GM23338 (cell line): ENCODE measurements around the gene SUSD2. TPM values are rescaled to one million over a fixed set of nuclear protein-coding genes. Genes with fewer than 3 reads are reported as not detected.
A peak's percentile ranks its signal among the peaks of the same experiment; 100 is the strongest.

ENCODE experiments used
- ATAC-seq: fragments of 200-7000 bp; cut with Tn5 transposase; 3 replicates; pipeline ENCODE4 v1.9.1; 2020
- DNase-seq: peaks from one replicate; pipeline ENCODE4 v3.0.0-alpha.2; 2015; ENCODE audit warnings: low spot score
- H2AFZ ChIP-seq: fragments of 200-600 bp; sonication (generic); 2 replicates; pipeline ENCODE4 v1.8.0; 2016; ENCODE audit warnings: antibody characterized with exemption, mild to moderate bottlenecking, moderate library complexity
- H3F3A ChIP-seq: fragments of 200-600 bp; sonication (generic); replicated peaks from 2 replicates; pipeline ENCODE4 v1.8.0; 2017; ENCODE audit warnings: antibody characterized with exemption, mixed run types, low read depth
- H3K27ac ChIP-seq: fragments of 200-600 bp; sonication (generic); 2 replicates; pipeline ENCODE4 v1.6.1; 2016; ENCODE audit warnings: low read depth
- H3K27me3 ChIP-seq: fragments of 200-600 bp; sonication (generic); 2 replicates; pipeline ENCODE4 v1.8.0; 2016; ENCODE audit warnings: mild to moderate bottlenecking, mixed run types, moderate library complexity; ENCODE audit not compliant: insufficient read depth
- H3K36me3 ChIP-seq: fragments of 200-600 bp; sonication (generic); 2 replicates; pipeline ENCODE4 v1.8.0; 2016; ENCODE audit warnings: mild to moderate bottlenecking; ENCODE audit not compliant: insufficient read depth
- H3K4me1 ChIP-seq: fragments of 200-600 bp; sonication (generic); 2 replicates; pipeline ENCODE4 v1.8.0; 2016; ENCODE audit warnings: mild to moderate bottlenecking, moderate library complexity; ENCODE audit not compliant: insufficient read depth
- H3K4me2 ChIP-seq: fragments of 200-600 bp; sonication (generic); 2 replicates; pipeline ENCODE4 v1.7.1; 2017; ENCODE audit warnings: mixed run types
- H3K4me3 ChIP-seq: fragments of 200-600 bp; sonication (generic); 2 replicates; pipeline ENCODE4 v1.6.1; 2016; ENCODE audit warnings: mixed run types
- H3K79me2 ChIP-seq: fragments of 200-600 bp; sonication (generic); replicated peaks from 2 replicates; pipeline ENCODE4 v1.8.0; 2017; ENCODE audit warnings: mild to moderate bottlenecking; ENCODE audit not compliant: insufficient read depth
- H3K9me2 ChIP-seq: fragments of 200-600 bp; sonication (generic); 2 replicates; pipeline ENCODE4 v1.8.0; 2017; ENCODE audit not compliant: insufficient read depth
- H4K20me1 ChIP-seq: fragments of 200-600 bp; sonication (generic); replicated peaks from 2 replicates; pipeline ENCODE4 v1.8.0; 2017; ENCODE audit warnings: mild to moderate bottlenecking; ENCODE audit not compliant: insufficient read depth
- H3K27ac Mint-ChIP-seq: 2 replicates; pipeline ENCODE4 v1.8.0; 2020; ENCODE audit warnings: inconsistent platforms, mild to moderate bottlenecking, moderate library complexity, mixed read lengths
- H3K27me3 Mint-ChIP-seq: 3 replicates; pipeline ENCODE4 v1.8.0; 2022; ENCODE audit warnings: low read depth, mild to moderate bottlenecking, moderate library complexity, mixed read lengths, inconsistent platforms; ENCODE audit not compliant: insufficient read depth, poor library complexity
- H3K36me3 Mint-ChIP-seq: 3 replicates; pipeline ENCODE4 v1.8.0; 2021; ENCODE audit warnings: low read depth, mild to moderate bottlenecking, inconsistent platforms, moderate library complexity, mixed read lengths
- H3K4me1 Mint-ChIP-seq: 3 replicates; pipeline ENCODE4 v1.8.0; 2020; ENCODE audit warnings: mild to moderate bottlenecking, inconsistent platforms, mixed read lengths
- H3K4me3 Mint-ChIP-seq: 3 replicates; pipeline ENCODE4 v1.8.0; 2021; ENCODE audit warnings: moderate library complexity, mild to moderate bottlenecking, inconsistent platforms, mixed read lengths
- H3K9me3 Mint-ChIP-seq: 3 replicates; pipeline ENCODE4 v1.8.0; 2020; ENCODE audit warnings: moderate library complexity, mild to moderate bottlenecking, inconsistent platforms, mixed read lengths
- CREB1 ChIP-seq: fragments of 250-450 bp; sonication (Bioruptor Pico); IDR thresholded peaks from 2 replicates; pipeline ENCODE4 v1.5.0; 2020; ENCODE audit warnings: low read depth, mild to moderate bottlenecking, moderate library complexity
- EZH2 ChIP-seq: fragments of 200-600 bp; sonication (generic); IDR thresholded peaks from one replicate; pipeline ENCODE4 v1.8.0; 2017; ENCODE audit warnings: antibody characterized with exemption, mild to moderate bottlenecking, low read depth; ENCODE audit not compliant: unreplicated experiment
- EZH2phosphoT487 ChIP-seq: fragments of 200-600 bp; sonication (generic); IDR thresholded peaks from one replicate; pipeline ENCODE4 v1.8.1; 2018; ENCODE audit warnings: antibody characterized with exemption; ENCODE audit not compliant: unreplicated experiment
- JUNB ChIP-seq: IDR thresholded peaks from one replicate; pipeline ENCODE4 v1.6.1; 2016; ENCODE audit warnings: antibody characterized with exemption; ENCODE audit not compliant: unreplicated experiment
- NANOG ChIP-seq: IDR thresholded peaks from 2 replicates; pipeline ENCODE4 v1.6.1; 2016; ENCODE audit warnings: antibody characterized with exemption, borderline replicate concordance
- POLR2AphosphoS5 ChIP-seq: IDR thresholded peaks from 2 replicates; pipeline ENCODE4 v1.6.1; 2016; ENCODE audit warnings: antibody characterized with exemption, low read depth
- STAT1 ChIP-seq: IDR thresholded peaks from one replicate; pipeline ENCODE4 v1.6.1; 2016; ENCODE audit warnings: antibody characterized with exemption; ENCODE audit not compliant: unreplicated experiment
- ZNF114 ChIP-seq: fragments of 250-450 bp; sonication (Bioruptor Pico); IDR thresholded peaks from 2 replicates; pipeline ENCODE4 v1.5.0; 2020; ENCODE audit warnings: mild to moderate bottlenecking, moderate library complexity
- ZNF331 ChIP-seq: fragments of 250-450 bp; sonication (Bioruptor Pico); IDR thresholded peaks from 2 replicates; pipeline ENCODE4 v1.5.0; 2020; ENCODE audit warnings: low read depth, mild to moderate bottlenecking, moderate library complexity
- ZNF462 ChIP-seq: fragments of 250-450 bp; sonication (Bioruptor Pico); IDR thresholded peaks from 2 replicates; pipeline ENCODE4 v1.5.0; 2020; ENCODE audit warnings: mild to moderate bottlenecking, moderate library complexity
- polyA plus RNA-seq: library from polyadenylated mRNA; unstranded; fragments of >200 nt; fragmentation: Nextera tagmentation; extraction: Ambion mirVana; gene quantifications from 2 replicates; pipeline ENCODE4 v1.2.1, GENCODE V29; 2016
- total RNA-seq: library from RNA; depleted of rRNA; stranded (reverse); fragments of >200 nt; shearing (Covaris generic); gene quantifications from 2 replicates; pipeline ENCODE4 v1.2.3, GENCODE V29; 2014
- TF ChIP-seq, protein P1 (sequence below), 2 experiments: fragments of 200-600 bp in 1 of 2; sonication (generic) in 1 of 2; conservative IDR thresholded peaks; 2 replicates each; pipeline versions ENCODE4 v1.5.1 to v1.6.1; 2016 to 2017; ENCODE audit warnings: antibody characterized with exemption in 2 of 2, low read depth in 2 of 2, mild to moderate bottlenecking in 2 of 2, moderate library complexity in 1 of 2
- TF ChIP-seq, protein P2 (sequence below): IDR thresholded peaks from 2 replicates; pipeline ENCODE4 v1.6.1; 2016; ENCODE audit warnings: antibody characterized with exemption
- TF ChIP-seq, protein P3 (sequence below): IDR thresholded peaks from one replicate; pipeline ENCODE4 v1.6.1; 2018; ENCODE audit warnings: antibody characterized with exemption; ENCODE audit not compliant: unreplicated experiment

The SUSD2 gene
- total and polyA plus RNA-seq, 2 experiments from 2014 or later, result 0.74 to 2.1 TPM

DNA sequence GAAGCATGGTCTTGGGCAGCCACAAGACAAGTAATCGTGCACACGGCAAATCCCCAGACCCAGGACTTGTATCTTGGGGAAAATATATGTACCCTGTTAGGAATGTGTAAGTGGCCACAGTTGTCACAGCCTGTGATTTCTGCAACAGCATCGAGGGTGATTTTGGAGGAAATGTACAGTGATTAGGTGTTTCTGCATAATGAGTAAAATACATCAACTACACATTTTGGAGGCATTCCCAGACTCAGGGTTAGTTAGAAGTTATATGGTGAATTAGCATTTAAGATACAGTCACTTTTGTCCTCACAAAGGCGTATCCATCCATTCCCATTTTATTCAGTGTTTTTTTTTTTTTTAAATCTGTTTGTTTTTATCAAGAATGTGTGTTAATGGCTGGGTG is 28.4 kb downstream of the SUSD2 start:
- Histone ChIP-seq H3K27ac (no peak overlapping the region), H3K36me3 (no peaks in the 10 kb centered on the region; the same call in 1 of the 2 replicates), H3K4me2 (no peak overlapping the region), H3K79me2 (no peaks in the 10 kb centered on the region), H2AFZ (0 out of 2 replicates have a peak overlapping the region, but pooled peaks have one; percentile 32), H3K9me2 (no peaks in the 10 kb centered on the region), H4K20me1 (no peaks in the 10 kb centered on the region), H3K4me1 (peaks cover 5% of the 10 kb centered on the region; the same call in 1 of the 2 replicates), H3F3A (no peaks in the 10 kb centered on the region), H3K4me3 (no peak overlapping the region), H3K27me3 (no peaks in the 10 kb centered on the region)
- no peak for DNase-seq
- Mint-ChIP-seq H3K4me3 (no peak overlapping the region), H3K9me3 (peaks cover 12% of the 10 kb centered on the region), H3K36me3 (peaks cover 9% of the 10 kb centered on the region; the same call in 2 of the 3 replicates), H3K27me3 (peaks cover 4% of the 10 kb centered on the region), H3K27ac (no peak overlapping the region), H3K4me1 (peaks cover 24% of the 10 kb centered on the region)
- no peak for ATAC-seq
- TF ChIP-seq EZH2phosphoT487 (no peak), ZNF114 (no peak), CREB1 (CRISPR knock-in tag) (no peak), POLR2AphosphoS5 (no peak), STAT1 (no peak), EZH2 (no peak), ZNF462 (CRISPR knock-in tag) (no peak), NANOG (no peak), ZNF331 (CRISPR knock-in tag) (no peak), JUNB (no peak)
- TF ChIP-seq, protein P1, sequence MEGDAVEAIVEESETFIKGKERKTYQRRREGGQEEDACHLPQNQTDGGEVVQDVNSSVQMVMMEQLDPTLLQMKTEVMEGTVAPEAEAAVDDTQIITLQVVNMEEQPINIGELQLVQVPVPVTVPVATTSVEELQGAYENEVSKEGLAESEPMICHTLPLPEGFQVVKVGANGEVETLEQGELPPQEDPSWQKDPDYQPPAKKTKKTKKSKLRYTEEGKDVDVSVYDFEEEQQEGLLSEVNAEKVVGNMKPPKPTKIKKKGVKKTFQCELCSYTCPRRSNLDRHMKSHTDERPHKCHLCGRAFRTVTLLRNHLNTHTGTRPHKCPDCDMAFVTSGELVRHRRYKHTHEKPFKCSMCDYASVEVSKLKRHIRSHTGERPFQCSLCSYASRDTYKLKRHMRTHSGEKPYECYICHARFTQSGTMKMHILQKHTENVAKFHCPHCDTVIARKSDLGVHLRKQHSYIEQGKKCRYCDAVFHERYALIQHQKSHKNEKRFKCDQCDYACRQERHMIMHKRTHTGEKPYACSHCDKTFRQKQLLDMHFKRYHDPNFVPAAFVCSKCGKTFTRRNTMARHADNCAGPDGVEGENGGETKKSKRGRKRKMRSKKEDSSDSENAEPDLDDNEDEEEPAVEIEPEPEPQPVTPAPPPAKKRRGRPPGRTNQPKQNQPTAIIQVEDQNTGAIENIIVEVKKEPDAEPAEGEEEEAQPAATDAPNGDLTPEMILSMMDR (conservative IDR thresholded peaks at IDR 0.05; ENCODE audit: low read depth in 2 of 2), result no peak
- TF ChIP-seq, protein P2, sequence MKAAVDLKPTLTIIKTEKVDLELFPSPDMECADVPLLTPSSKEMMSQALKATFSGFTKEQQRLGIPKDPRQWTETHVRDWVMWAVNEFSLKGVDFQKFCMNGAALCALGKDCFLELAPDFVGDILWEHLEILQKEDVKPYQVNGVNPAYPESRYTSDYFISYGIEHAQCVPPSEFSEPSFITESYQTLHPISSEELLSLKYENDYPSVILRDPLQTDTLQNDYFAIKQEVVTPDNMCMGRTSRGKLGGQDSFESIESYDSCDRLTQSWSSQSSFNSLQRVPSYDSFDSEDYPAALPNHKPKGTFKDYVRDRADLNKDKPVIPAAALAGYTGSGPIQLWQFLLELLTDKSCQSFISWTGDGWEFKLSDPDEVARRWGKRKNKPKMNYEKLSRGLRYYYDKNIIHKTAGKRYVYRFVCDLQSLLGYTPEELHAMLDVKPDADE, result no peak
- TF ChIP-seq, protein P3, sequence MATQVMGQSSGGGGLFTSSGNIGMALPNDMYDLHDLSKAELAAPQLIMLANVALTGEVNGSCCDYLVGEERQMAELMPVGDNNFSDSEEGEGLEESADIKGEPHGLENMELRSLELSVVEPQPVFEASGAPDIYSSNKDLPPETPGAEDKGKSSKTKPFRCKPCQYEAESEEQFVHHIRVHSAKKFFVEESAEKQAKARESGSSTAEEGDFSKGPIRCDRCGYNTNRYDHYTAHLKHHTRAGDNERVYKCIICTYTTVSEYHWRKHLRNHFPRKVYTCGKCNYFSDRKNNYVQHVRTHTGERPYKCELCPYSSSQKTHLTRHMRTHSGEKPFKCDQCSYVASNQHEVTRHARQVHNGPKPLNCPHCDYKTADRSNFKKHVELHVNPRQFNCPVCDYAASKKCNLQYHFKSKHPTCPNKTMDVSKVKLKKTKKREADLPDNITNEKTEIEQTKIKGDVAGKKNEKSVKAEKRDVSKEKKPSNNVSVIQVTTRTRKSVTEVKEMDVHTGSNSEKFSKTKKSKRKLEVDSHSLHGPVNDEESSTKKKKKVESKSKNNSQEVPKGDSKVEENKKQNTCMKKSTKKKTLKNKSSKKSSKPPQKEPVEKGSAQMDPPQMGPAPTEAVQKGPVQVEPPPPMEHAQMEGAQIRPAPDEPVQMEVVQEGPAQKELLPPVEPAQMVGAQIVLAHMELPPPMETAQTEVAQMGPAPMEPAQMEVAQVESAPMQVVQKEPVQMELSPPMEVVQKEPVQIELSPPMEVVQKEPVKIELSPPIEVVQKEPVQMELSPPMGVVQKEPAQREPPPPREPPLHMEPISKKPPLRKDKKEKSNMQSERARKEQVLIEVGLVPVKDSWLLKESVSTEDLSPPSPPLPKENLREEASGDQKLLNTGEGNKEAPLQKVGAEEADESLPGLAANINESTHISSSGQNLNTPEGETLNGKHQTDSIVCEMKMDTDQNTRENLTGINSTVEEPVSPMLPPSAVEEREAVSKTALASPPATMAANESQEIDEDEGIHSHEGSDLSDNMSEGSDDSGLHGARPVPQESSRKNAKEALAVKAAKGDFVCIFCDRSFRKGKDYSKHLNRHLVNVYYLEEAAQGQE, result no peak
